ENCODE measurements around the gene PPP3R1.
A peak's percentile ranks its signal among the peaks of the same experiment; 100 is the strongest.

GRCh38 chr2:68225119-68225632, 27.2 kb downstream of the PPP3R1 start:
- TF ChIP-seq CTCF (IDR thresholded peaks at IDR 0.05) (peak; percentile 75), EP300 (IDR thresholded peaks at IDR 0.05) (no peak), CEBPB (IDR thresholded peaks at IDR 0.05) (no peak), POLR2A (IDR thresholded peaks at IDR 0.05; ENCODE audit: low read length) (no peak)
